Measurements from ENCODE around the gene MACF1. TPM values are rescaled to one million over a fixed set of nuclear protein-coding genes. Genes with fewer than 3 reads are reported as not detected.

Gene MACF1
- total and polyA plus RNA-seq, 2 donors from 2014 or later: 65.7 to 387 TPM

DNA sequence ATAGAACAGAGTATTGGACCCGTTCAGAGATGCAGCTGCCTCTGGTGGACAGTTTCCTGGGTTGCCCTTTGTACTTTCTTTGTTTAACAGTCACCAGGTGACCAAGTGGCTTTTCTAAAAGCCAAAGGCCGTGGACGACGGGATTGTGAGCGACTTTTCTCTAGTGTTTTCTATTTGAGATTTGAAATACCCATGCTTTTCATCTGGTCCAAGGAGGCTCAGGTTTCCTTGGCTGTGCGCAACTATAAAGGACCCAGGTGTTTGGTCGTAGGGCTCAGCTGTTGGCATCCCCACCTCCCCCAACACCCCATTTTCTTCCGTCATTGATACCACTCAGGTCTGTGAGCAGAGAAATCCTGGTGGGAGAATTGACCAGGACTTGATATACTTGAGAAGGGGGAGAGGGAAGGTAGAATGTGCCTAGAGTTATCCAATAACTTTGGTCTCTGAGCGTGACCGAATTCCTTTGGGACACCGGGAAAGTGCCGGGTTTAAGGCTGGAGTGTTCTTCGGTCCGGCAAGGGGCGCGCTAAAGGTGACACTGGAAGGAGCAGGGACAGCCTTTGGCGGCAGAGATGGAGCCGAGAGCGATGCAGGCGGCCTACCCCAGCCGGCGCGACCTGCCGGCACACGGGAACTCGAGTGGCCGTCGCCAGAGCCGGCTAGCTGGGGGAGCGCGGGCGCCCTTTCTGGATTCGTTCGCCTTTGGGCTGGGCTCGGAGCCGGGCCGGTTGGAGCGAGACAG lies 203.6 kb downstream of the MACF1 start:
- peaks cover 15 to 64% (median 54%) of the 10 kb centered on the region in 3 donors for H3K4me1 ChIP-seq (ENCODE audit: control insufficient read depth in 2 of 3, insufficient read depth in 2 of 3, low read depth in 1 of 3, low read length in 3 of 3)
- peak overlapping the region; percentile 54 to 72 (median 67) for H3K4me3 ChIP-seq (ENCODE audit: low read length in 3 of 3)
- H3K9ac ChIP-seq (ENCODE audit: low read length in 3 of 3): peak overlapping the region; percentile 54 to 84 (median 81)
- no peaks in the 10 kb centered on the region for H3K27me3 ChIP-seq (ENCODE audit: control insufficient read depth, insufficient read depth, low read length)
- intact Hi-C loops (cut with DNase I): no loop called here
- H3K9me3 ChIP-seq (ENCODE audit: control insufficient read depth in 2 of 3, insufficient read depth in 1 of 3, low read length in 3 of 3): no peaks in the 10 kb centered on the region
- H3K36me3 ChIP-seq (ENCODE audit: control insufficient read depth in 2 of 3, insufficient read depth in 3 of 3, low read length in 3 of 3): peaks cover 0 to 2% (median 2%) of the 10 kb centered on the region in 3 donors
- DNase-seq (peak in 3 of 5 donors; percentile 80 to 92 (median 91)), FAIRE-seq (no peak)
- TF ChIP-seq, protein P1, sequence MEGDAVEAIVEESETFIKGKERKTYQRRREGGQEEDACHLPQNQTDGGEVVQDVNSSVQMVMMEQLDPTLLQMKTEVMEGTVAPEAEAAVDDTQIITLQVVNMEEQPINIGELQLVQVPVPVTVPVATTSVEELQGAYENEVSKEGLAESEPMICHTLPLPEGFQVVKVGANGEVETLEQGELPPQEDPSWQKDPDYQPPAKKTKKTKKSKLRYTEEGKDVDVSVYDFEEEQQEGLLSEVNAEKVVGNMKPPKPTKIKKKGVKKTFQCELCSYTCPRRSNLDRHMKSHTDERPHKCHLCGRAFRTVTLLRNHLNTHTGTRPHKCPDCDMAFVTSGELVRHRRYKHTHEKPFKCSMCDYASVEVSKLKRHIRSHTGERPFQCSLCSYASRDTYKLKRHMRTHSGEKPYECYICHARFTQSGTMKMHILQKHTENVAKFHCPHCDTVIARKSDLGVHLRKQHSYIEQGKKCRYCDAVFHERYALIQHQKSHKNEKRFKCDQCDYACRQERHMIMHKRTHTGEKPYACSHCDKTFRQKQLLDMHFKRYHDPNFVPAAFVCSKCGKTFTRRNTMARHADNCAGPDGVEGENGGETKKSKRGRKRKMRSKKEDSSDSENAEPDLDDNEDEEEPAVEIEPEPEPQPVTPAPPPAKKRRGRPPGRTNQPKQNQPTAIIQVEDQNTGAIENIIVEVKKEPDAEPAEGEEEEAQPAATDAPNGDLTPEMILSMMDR (IDR thresholded peaks at IDR 0.05; ENCODE audit: borderline replicate concordance, extremely low read depth, insufficient read depth): no peak
- peak overlapping the region; percentile 94 to 99 for H3K27ac ChIP-seq (ENCODE audit: low read depth in 2 of 2, low read length in 2 of 2)

DNA sequence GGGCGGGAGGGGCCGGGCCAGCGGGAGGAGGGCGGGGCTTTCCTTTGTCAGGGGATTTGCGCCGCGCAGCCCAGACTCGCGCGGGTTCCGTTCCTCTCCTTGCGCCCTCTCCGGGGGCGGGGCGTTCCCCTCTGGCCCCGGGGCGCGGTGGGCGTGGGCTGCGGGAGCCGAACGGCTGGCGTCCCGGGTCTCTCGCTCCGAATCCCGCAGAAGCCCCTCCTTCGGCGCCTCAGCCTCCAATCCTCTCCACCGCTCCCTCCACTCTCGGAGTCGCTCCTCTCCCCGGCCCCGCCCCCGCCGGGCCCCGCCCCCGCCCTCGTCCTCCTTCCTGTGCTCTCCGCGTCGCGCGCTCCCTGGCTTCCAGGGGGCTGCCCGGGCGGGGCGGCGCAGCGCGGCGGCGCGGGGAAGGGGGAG lies 204.2 kb downstream of the MACF1 start:
- no peak for FAIRE-seq
- intact Hi-C loops (cut with DNase I): no loop called here

DNA sequence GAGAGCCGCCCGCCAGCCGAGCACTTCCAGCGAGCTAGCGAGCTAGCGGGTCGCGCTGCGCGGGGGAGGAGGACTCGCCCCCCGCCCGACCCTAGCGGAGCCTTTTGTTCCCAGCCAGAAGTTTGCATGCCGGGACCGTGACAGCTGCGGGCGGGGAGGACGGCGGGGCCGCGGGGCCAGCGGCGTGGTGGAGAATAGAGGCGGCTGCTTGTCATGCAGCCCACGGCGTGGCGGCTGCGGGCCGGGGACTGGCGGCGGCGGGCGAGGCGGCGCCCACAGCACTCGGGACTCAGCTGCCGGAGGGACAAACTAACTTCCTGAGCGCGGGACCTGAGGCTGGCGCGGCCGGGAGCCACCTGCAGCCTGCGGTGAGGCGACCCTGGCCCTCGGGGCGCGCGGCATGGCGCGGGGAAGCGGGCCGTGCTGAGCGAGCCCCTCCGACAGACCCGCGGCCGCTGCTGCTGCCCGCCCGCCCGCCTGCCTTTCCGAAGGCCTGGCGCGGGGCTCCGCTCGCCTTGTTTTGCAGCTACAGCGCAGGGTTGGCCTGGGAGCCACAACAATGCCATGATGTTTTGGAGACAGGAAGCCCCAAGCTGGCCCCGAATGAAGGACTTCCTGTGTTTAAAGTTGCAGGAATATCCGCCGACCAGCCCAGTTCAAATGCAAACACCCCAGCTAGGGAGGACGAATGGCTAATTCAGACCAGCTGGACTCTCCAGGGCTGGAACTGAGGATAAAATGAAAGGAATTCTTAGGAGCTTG lies 204.7 kb downstream of the MACF1 start:
- intact Hi-C loops (cut with DNase I): no loop called here
- FAIRE-seq: no peak
- Histone ChIP-seq H3K36me3 (ENCODE audit: control insufficient read depth in 2 of 3, insufficient read depth in 3 of 3, low read length in 3 of 3) (peaks cover 0 to 2% (median 2%) of the 10 kb centered on the region in 3 donors), H3K9ac (ENCODE audit: low read length in 3 of 3) (peak overlapping the region; percentile 32 to 73 (median 70)), H3K27ac (ENCODE audit: low read depth in 2 of 2, low read length in 2 of 2) (peak overlapping the region; percentile 78 to 84), H3K4me1 (ENCODE audit: control insufficient read depth in 2 of 3, insufficient read depth in 2 of 3, low read depth in 1 of 3, low read length in 3 of 3) (peaks cover 15 to 64% (median 60%) of the 10 kb centered on the region in 3 donors), H3K4me3 (ENCODE audit: low read length in 3 of 3) (peak overlapping the region; percentile 67 to 79 (median 78)), H3K27me3 (ENCODE audit: control insufficient read depth, insufficient read depth, low read length) (no peaks in the 10 kb centered on the region), H3K9me3 (ENCODE audit: control insufficient read depth in 2 of 3, insufficient read depth in 1 of 3, low read length in 3 of 3) (no peaks in the 10 kb centered on the region)
- TF ChIP-seq, protein P1 (IDR thresholded peaks at IDR 0.05; ENCODE audit: borderline replicate concordance, extremely low read depth, insufficient read depth): no peak
- peak; percentile 68 to 88 (median 77) for DNase-seq

More for the DNA sequence above, 204.2 kb downstream of the MACF1 start:
- peaks cover 0 to 2% (median 2%) of the 10 kb centered on the region in 3 donors for H3K36me3 ChIP-seq (ENCODE audit: control insufficient read depth in 2 of 3, insufficient read depth in 3 of 3, low read length in 3 of 3)
- H3K27me3 ChIP-seq (ENCODE audit: control insufficient read depth, insufficient read depth, low read length): no peaks in the 10 kb centered on the region
- H3K4me1 ChIP-seq (ENCODE audit: control insufficient read depth in 2 of 3, insufficient read depth in 2 of 3, low read depth in 1 of 3, low read length in 3 of 3): peaks cover 15 to 64% (median 54%) of the 10 kb centered on the region in 3 donors
- H3K27ac ChIP-seq (ENCODE audit: low read depth in 2 of 2, low read length in 2 of 2): peak overlapping the region; percentile 94 to 99
- H3K4me3 ChIP-seq (ENCODE audit: low read length in 3 of 3): peak overlapping the region in 1 of 3 donors; percentile 67
- DNase-seq: peak; percentile 98 to 99 (median 98)
- H3K9ac ChIP-seq (ENCODE audit: low read length in 3 of 3): no peak overlapping the region
- no peaks in the 10 kb centered on the region for H3K9me3 ChIP-seq (ENCODE audit: control insufficient read depth in 2 of 3, insufficient read depth in 1 of 3, low read length in 3 of 3)
- TF ChIP-seq, protein P1 (IDR thresholded peaks at IDR 0.05; ENCODE audit: borderline replicate concordance, extremely low read depth, insufficient read depth): no peak

All from kidney (tissue), 14 donors.